ENCODE results near the gene ZFAND3.

- no peak for TF ChIP-seq GATA2 (IDR thresholded peaks at IDR 0.05; ENCODE audit: low read depth, low read length)
- TF ChIP-seq GATA3 (IDR thresholded peaks at IDR 0.05; ENCODE audit: low read depth, low read length) = no peak
These were observed 103.0 kb downstream of the ZFAND3 start for GRCh38 chr6:37922563-37922962.
